Measurements from ENCODE around the gene CD99L2.

- no peak for TF ChIP-seq CTCF (IDR thresholded peaks at IDR 0.05; ENCODE audit: low read depth, low read length)
- TF ChIP-seq MAX (IDR thresholded peaks at IDR 0.05; ENCODE audit: low read depth, low read length), result no peak
- TF ChIP-seq POLR2A (IDR thresholded peaks at IDR 0.05; ENCODE audit: extremely low read depth, insufficient read length), result no peak
These were observed 28.4 kb downstream of the CD99L2 start for GRCh38 chrX:150870029-150870428.
